ENCODE measurements around the gene HRCT1. TPM values are rescaled to one million over a fixed set of nuclear protein-coding genes. Genes with fewer than 3 reads are reported as not detected.

The HRCT1 gene
- total RNA-seq, 1 donor from 2014 or later: not detected

GRCh38 chr9:35859990-35860339 is 46.0 kb upstream of the HRCT1 start:
- Mint-ChIP-seq H3K27ac (no peak overlapping the region), H3K9me3 (ENCODE audit: low read depth) (no peaks in the 10 kb centered on the region), H3K4me3 (ENCODE audit: low read depth) (no peak overlapping the region), H3K27me3 (peaks cover 43% of the 10 kb centered on the region), H3K4me1 (ENCODE audit: low read depth) (peaks cover 3% of the 10 kb centered on the region), H3K36me3 (ENCODE audit: insufficient read depth) (peaks cover 2% of the 10 kb centered on the region)
- no peak for TF ChIP-seq CTCF (IDR thresholded peaks at IDR 0.05; ENCODE audit: unreplicated experiment)
- DNase-seq (ENCODE audit: low spot score, unreplicated experiment): no peak

- Mint-ChIP-seq H3K27me3 (peaks cover 49% of the 10 kb centered on the region), H3K4me3 (ENCODE audit: low read depth) (no peak overlapping the region), H3K27ac (no peak overlapping the region), H3K36me3 (ENCODE audit: insufficient read depth) (peaks cover 2% of the 10 kb centered on the region), H3K4me1 (ENCODE audit: low read depth) (peaks cover 3% of the 10 kb centered on the region), H3K9me3 (ENCODE audit: low read depth) (no peaks in the 10 kb centered on the region)
- TF ChIP-seq CTCF (IDR thresholded peaks at IDR 0.05; ENCODE audit: unreplicated experiment): no peak
- no peak for DNase-seq (ENCODE audit: low spot score, unreplicated experiment)
Observed at GRCh38 chr9:35861161-35861897, 44.7 kb upstream of the HRCT1 start.

GRCh38 chr9:35862328-35862727 is 43.7 kb upstream of the HRCT1 start:
- Mint-ChIP-seq H3K36me3 (ENCODE audit: insufficient read depth) (peaks cover 2% of the 10 kb centered on the region), H3K4me3 (ENCODE audit: low read depth) (no peak overlapping the region), H3K27me3 (peaks cover 46% of the 10 kb centered on the region), H3K9me3 (ENCODE audit: low read depth) (no peaks in the 10 kb centered on the region), H3K4me1 (ENCODE audit: low read depth) (peaks cover 3% of the 10 kb centered on the region), H3K27ac (no peak overlapping the region)
- DNase-seq (ENCODE audit: low spot score, unreplicated experiment): no peak
- no peak for TF ChIP-seq CTCF (IDR thresholded peaks at IDR 0.05; ENCODE audit: unreplicated experiment)

GRCh38 chr9:35863583-35863982 is 42.4 kb upstream of the HRCT1 start:
- H3K4me3 Mint-ChIP-seq (ENCODE audit: low read depth): no peak overlapping the region
- peaks cover 45% of the 10 kb centered on the region for H3K27me3 Mint-ChIP-seq
- H3K4me1 Mint-ChIP-seq (ENCODE audit: low read depth): peaks cover 3% of the 10 kb centered on the region
- H3K9me3 Mint-ChIP-seq (ENCODE audit: low read depth): no peaks in the 10 kb centered on the region
- peaks cover under 1% of the 10 kb centered on the region for H3K36me3 Mint-ChIP-seq (ENCODE audit: insufficient read depth)
- DNase-seq (ENCODE audit: low spot score, unreplicated experiment): no peak
- no peak overlapping the region for H3K27ac Mint-ChIP-seq
- no peak for TF ChIP-seq CTCF (IDR thresholded peaks at IDR 0.05; ENCODE audit: unreplicated experiment)

- DNase-seq (ENCODE audit: low spot score, unreplicated experiment): no peak
- peaks cover 39% of the 10 kb centered on the region for H3K27me3 Mint-ChIP-seq
- no peak overlapping the region for H3K4me3 Mint-ChIP-seq (ENCODE audit: low read depth)
- TF ChIP-seq CTCF (IDR thresholded peaks at IDR 0.05; ENCODE audit: unreplicated experiment): no peak
- peaks cover 3% of the 10 kb centered on the region for H3K4me1 Mint-ChIP-seq (ENCODE audit: low read depth)
- no peaks in the 10 kb centered on the region for H3K36me3 Mint-ChIP-seq (ENCODE audit: insufficient read depth)
- H3K27ac Mint-ChIP-seq: no peak overlapping the region
- no peaks in the 10 kb centered on the region for H3K9me3 Mint-ChIP-seq (ENCODE audit: low read depth)
Observed at GRCh38 chr9:35864695-35865255, 41.2 kb upstream of the HRCT1 start.
